Measurements from ENCODE around the gene WNT2B. TPM values are rescaled to one million over a fixed set of nuclear protein-coding genes. Genes with fewer than 3 reads are reported as not detected.

The WNT2B gene
- total and polyA plus RNA-seq, 2 of the 8 experiments (the other 6 are each of a cell fraction or from before 2014, with no cell fraction given) = 0.33 to 2.0 TPM

DNA sequence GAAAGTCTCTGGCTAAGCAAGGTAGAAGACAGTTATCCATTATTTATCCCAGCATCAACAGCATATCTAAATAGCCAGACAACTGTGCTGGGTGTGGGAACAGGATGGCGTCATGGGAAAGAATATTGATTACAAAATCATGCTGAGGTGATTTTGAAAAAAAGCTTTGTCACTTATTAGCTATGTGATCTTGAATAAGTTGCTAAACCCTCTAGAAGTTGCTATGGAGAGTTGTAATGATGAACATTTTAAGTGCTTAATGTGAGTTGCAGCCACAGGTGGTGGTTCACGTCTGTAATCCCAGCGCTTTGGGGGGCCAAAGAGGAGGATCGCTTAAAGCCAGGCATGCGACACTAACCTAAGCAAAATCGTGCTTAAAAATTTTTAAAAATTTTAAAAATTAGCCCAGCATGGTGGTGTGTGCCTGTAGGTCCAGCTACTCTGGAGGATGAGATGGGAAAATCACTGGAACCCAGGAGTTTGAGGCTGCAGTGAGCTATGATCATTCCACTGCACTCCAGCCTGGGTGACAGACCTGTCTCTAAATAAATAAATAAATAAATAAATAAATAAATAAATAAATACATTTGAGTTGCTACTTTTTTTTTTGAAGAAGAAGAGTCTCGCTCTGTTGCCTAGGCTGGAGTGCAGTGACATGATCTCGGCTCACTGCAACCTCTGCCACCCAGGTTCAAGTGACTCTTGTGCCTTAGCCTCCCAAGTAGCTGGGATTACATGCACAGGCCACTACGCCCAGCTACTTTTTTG is 33.6 kb downstream of the WNT2B start (continued):
- TF ChIP-seq, protein P1, sequence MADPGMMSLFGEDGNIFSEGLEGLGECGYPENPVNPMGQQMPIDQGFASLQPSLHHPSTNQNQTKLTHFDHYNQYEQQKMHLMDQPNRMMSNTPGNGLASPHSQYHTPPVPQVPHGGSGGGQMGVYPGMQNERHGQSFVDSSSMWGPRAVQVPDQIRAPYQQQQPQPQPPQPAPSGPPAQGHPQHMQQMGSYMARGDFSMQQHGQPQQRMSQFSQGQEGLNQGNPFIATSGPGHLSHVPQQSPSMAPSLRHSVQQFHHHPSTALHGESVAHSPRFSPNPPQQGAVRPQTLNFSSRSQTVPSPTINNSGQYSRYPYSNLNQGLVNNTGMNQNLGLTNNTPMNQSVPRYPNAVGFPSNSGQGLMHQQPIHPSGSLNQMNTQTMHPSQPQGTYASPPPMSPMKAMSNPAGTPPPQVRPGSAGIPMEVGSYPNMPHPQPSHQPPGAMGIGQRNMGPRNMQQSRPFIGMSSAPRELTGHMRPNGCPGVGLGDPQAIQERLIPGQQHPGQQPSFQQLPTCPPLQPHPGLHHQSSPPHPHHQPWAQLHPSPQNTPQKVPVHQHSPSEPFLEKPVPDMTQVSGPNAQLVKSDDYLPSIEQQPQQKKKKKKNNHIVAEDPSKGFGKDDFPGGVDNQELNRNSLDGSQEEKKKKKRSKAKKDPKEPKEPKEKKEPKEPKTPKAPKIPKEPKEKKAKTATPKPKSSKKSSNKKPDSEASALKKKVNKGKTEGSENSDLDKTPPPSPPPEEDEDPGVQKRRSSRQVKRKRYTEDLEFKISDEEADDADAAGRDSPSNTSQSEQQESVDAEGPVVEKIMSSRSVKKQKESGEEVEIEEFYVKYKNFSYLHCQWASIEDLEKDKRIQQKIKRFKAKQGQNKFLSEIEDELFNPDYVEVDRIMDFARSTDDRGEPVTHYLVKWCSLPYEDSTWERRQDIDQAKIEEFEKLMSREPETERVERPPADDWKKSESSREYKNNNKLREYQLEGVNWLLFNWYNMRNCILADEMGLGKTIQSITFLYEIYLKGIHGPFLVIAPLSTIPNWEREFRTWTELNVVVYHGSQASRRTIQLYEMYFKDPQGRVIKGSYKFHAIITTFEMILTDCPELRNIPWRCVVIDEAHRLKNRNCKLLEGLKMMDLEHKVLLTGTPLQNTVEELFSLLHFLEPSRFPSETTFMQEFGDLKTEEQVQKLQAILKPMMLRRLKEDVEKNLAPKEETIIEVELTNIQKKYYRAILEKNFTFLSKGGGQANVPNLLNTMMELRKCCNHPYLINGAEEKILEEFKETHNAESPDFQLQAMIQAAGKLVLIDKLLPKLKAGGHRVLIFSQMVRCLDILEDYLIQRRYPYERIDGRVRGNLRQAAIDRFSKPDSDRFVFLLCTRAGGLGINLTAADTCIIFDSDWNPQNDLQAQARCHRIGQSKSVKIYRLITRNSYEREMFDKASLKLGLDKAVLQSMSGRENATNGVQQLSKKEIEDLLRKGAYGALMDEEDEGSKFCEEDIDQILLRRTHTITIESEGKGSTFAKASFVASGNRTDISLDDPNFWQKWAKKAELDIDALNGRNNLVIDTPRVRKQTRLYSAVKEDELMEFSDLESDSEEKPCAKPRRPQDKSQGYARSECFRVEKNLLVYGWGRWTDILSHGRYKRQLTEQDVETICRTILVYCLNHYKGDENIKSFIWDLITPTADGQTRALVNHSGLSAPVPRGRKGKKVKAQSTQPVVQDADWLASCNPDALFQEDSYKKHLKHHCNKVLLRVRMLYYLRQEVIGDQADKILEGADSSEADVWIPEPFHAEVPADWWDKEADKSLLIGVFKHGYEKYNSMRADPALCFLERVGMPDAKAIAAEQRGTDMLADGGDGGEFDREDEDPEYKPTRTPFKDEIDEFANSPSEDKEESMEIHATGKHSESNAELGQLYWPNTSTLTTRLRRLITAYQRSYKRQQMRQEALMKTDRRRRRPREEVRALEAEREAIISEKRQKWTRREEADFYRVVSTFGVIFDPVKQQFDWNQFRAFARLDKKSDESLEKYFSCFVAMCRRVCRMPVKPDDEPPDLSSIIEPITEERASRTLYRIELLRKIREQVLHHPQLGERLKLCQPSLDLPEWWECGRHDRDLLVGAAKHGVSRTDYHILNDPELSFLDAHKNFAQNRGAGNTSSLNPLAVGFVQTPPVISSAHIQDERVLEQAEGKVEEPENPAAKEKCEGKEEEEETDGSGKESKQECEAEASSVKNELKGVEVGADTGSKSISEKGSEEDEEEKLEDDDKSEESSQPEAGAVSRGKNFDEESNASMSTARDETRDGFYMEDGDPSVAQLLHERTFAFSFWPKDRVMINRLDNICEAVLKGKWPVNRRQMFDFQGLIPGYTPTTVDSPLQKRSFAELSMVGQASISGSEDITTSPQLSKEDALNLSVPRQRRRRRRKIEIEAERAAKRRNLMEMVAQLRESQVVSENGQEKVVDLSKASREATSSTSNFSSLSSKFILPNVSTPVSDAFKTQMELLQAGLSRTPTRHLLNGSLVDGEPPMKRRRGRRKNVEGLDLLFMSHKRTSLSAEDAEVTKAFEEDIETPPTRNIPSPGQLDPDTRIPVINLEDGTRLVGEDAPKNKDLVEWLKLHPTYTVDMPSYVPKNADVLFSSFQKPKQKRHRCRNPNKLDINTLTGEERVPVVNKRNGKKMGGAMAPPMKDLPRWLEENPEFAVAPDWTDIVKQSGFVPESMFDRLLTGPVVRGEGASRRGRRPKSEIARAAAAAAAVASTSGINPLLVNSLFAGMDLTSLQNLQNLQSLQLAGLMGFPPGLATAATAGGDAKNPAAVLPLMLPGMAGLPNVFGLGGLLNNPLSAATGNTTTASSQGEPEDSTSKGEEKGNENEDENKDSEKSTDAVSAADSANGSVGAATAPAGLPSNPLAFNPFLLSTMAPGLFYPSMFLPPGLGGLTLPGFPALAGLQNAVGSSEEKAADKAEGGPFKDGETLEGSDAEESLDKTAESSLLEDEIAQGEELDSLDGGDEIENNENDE (IDR thresholded peaks at IDR 0.05; ENCODE audit: insufficient replicate concordance, low read length) = no peak
- TF ChIP-seq GABPA (IDR thresholded peaks at IDR 0.05; ENCODE audit: borderline replicate concordance, insufficient read depth, low read length) = no peak
